Esophagus squamous epithelium (tissue), 5 donors: Measurements from ENCODE around the gene USH2A. TPM values are rescaled to one million over a fixed set of nuclear protein-coding genes. Genes with fewer than 3 reads are reported as not detected.

ENCODE experiments used
- DNase-seq: peaks from one replicate; lab custom pipeline; 2025; lab: John Stamatoyannopoulos, UW
- H3K27ac ChIP-seq, 4 donors: fragments of 200-600 bp; sonication (generic); one replicate each; pipeline ENCODE4 v1.5.1; 2016 to 2019; ENCODE audit warnings: mild to moderate bottlenecking in 1 of 4
- H3K27me3 ChIP-seq, 4 donors: fragments of 200-600 bp; sonication (generic); 1 replicate in 3 of 4; 2 replicates in 1 of 4; pipeline versions ENCODE4 v1.5.1 to v1.6.0; 2017 to 2021; ENCODE audit warnings: antibody characterized with exemption in 1 of 4
- H3K36me3 ChIP-seq, 3 donors: fragments of 200-600 bp; sonication (generic); one replicate each; pipeline ENCODE4 v1.5.1; 2016 to 2019
- H3K4me1 ChIP-seq, 3 donors: fragments of 200-600 bp; sonication (generic); one replicate each; pipeline ENCODE4 v1.5.1; 2017 to 2019
- H3K4me3 ChIP-seq, 4 donors: fragments of 200-600 bp; sonication (generic); 1 replicate in 3 of 4; 2 replicates in 1 of 4; pipeline ENCODE4 v1.5.1; 2016 to 2019; ENCODE audit warnings: mild to moderate bottlenecking in 2 of 4, moderate library complexity in 1 of 4
- H3K9me3 ChIP-seq, 3 donors: fragments of 200-600 bp; sonication (generic); one replicate each; pipeline ENCODE4 v1.5.1; 2016 to 2019
- POLR2A ChIP-seq, 4 donors: fragments of 450-650 bp; IDR thresholded peaks; one replicate each; pipeline ENCODE4 v1.6.1; 2017; ENCODE audit warnings: antibody characterized with exemption in 4 of 4, mild to moderate bottlenecking in 4 of 4, moderate library complexity in 3 of 4
- WGBS, 2 donors: methylation state at CpG; one replicate each; pipeline ENCODE4 v1.1.5; 2018; 5-methylcytosine and 5-hydroxymethylcytosine counted together
- intact Hi-C: fragments of 100-400 bp; cut with DNase I; formaldehyde crosslinking; loops from one replicate; pipeline ENCODE4 v1.15.0; 2022
- total RNA-seq, 4 donors: library from RNA; depleted of rRNA; stranded (reverse); fragments of >200 nt; gene quantifications; one replicate each; pipeline ENCODE4 v1.1.0, GENCODE V29; 2016
- TF ChIP-seq, protein P1 (sequence below), 6 experiments: fragments of 450-650 bp in 4 of 6; fragments of 200-600 bp in 2 of 6; sonication (generic) in 2 of 6; IDR thresholded peaks; one replicate each; pipeline ENCODE4 v1.5.1; 2016 to 2019; ENCODE audit warnings: antibody characterized with exemption in 6 of 6, mild to moderate bottlenecking in 4 of 6, moderate library complexity in 4 of 6
- donor health status: DM: yes; HTN: yes; CAD: no.

USH2A gene, protein sequence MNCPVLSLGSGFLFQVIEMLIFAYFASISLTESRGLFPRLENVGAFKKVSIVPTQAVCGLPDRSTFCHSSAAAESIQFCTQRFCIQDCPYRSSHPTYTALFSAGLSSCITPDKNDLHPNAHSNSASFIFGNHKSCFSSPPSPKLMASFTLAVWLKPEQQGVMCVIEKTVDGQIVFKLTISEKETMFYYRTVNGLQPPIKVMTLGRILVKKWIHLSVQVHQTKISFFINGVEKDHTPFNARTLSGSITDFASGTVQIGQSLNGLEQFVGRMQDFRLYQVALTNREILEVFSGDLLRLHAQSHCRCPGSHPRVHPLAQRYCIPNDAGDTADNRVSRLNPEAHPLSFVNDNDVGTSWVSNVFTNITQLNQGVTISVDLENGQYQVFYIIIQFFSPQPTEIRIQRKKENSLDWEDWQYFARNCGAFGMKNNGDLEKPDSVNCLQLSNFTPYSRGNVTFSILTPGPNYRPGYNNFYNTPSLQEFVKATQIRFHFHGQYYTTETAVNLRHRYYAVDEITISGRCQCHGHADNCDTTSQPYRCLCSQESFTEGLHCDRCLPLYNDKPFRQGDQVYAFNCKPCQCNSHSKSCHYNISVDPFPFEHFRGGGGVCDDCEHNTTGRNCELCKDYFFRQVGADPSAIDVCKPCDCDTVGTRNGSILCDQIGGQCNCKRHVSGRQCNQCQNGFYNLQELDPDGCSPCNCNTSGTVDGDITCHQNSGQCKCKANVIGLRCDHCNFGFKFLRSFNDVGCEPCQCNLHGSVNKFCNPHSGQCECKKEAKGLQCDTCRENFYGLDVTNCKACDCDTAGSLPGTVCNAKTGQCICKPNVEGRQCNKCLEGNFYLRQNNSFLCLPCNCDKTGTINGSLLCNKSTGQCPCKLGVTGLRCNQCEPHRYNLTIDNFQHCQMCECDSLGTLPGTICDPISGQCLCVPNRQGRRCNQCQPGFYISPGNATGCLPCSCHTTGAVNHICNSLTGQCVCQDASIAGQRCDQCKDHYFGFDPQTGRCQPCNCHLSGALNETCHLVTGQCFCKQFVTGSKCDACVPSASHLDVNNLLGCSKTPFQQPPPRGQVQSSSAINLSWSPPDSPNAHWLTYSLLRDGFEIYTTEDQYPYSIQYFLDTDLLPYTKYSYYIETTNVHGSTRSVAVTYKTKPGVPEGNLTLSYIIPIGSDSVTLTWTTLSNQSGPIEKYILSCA (N-terminal part only)
- under 1 TPM in 1 of 4 donors, not detected in 3; under 0.01 TPM for total RNA-seq

DNA sequence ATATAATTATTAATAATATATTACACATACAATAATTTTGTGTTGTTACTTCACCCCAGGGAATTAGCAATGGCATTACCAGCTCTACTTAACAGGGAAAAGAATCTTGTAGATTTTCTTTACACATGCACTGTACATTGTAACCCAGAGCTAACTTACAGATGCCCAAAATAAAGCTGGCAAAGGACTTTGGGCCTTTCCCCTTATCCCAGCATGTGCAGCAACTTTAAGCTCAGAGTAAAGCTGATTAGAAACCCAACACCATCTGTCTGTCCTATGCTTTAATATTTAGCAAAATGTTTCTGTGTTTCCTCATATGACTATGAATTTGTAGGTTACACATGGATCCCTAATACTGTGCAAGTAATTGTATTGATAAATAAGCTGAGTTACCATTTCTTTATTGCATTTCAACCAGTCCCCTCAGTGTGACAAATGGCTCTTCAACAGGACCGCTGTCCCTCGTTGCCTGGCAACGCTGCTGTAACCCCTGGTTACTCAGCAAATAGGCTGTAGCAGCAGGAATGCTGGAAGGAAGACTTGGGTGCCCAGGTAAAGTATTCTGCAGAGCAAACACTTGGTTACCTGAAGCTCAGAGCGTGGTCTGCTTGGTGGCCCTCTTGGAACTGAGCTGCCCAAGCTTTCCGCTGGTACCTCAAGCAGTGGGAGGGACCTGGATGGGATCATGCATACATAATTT, at the start of gene USH2A:
Gene USH2A, minus strand, starts transcription at position 628 of the 700 bp plus-strand sequence. CDS start 1,112 bp downstream, outside the sequence.
- 51 to 65% methylated on average over 5 of the region's 5 CpGs for WGBS, 2 donors
- TF ChIP-seq, protein P1, sequence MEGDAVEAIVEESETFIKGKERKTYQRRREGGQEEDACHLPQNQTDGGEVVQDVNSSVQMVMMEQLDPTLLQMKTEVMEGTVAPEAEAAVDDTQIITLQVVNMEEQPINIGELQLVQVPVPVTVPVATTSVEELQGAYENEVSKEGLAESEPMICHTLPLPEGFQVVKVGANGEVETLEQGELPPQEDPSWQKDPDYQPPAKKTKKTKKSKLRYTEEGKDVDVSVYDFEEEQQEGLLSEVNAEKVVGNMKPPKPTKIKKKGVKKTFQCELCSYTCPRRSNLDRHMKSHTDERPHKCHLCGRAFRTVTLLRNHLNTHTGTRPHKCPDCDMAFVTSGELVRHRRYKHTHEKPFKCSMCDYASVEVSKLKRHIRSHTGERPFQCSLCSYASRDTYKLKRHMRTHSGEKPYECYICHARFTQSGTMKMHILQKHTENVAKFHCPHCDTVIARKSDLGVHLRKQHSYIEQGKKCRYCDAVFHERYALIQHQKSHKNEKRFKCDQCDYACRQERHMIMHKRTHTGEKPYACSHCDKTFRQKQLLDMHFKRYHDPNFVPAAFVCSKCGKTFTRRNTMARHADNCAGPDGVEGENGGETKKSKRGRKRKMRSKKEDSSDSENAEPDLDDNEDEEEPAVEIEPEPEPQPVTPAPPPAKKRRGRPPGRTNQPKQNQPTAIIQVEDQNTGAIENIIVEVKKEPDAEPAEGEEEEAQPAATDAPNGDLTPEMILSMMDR (IDR thresholded peaks at IDR 0.05), result no peak
- no peak for DNase-seq

DNA sequence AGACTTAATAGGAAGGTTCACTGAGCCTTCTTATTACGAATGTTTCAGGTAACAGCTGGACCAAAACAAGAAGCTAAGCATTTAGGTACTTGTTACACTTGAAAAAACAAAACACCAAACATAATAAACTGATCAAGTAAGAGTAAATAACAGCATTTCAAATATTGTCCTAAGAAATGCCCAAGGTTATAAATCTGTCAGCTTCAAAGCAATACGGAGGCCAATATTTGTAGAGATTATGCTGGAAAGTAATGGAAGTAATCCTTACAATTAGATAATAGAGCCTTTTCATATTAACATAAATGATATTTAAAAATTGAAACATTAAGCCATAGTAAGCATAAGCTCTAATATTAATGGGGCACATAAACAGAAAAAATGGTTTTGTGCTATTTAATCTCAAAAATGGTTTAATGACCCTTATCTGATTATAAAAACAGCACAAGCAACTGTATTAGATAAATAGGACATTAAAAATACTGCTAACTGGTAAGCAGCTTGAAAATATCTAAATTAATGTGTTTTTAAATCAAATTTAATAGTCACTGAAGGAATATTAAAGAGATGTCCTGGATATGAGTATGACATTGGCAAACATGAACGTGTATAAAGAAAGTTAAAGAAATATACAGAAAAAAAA, 43.0 kb upstream of the USH2A start:
- Histone ChIP-seq H3K4me3 (no peak overlapping the region), H3K9me3 (no peaks in the 10 kb centered on the region), H3K36me3 (no peaks in the 10 kb centered on the region), H3K4me1 (no peaks in the 10 kb centered on the region), H3K27ac (no peak overlapping the region), H3K27me3 (no peaks in the 10 kb centered on the region)
- 41 to 63% methylated on average over 3 of the region's 3 CpGs for WGBS, 2 donors
- TF ChIP-seq, protein P1 (IDR thresholded peaks at IDR 0.05), result no peak
- no peak for TF ChIP-seq POLR2A (IDR thresholded peaks at IDR 0.05)
- intact Hi-C loops, result no loop called here
- no peak for DNase-seq

More for the DNA sequence above, at the start of gene USH2A:
- H3K27ac ChIP-seq, result no peak within 1 kb of the TSS
- no peaks in the 10 kb centered on the region for H3K36me3 ChIP-seq
- no peaks in the 10 kb centered on the region for H3K27me3 ChIP-seq
- no peaks in the 10 kb centered on the region for H3K4me1 ChIP-seq
- no peaks in the 10 kb centered on the region for H3K9me3 ChIP-seq
- no peak within 1 kb of the TSS for H3K4me3 ChIP-seq
- intact Hi-C loops, result no loop called here

DNA sequence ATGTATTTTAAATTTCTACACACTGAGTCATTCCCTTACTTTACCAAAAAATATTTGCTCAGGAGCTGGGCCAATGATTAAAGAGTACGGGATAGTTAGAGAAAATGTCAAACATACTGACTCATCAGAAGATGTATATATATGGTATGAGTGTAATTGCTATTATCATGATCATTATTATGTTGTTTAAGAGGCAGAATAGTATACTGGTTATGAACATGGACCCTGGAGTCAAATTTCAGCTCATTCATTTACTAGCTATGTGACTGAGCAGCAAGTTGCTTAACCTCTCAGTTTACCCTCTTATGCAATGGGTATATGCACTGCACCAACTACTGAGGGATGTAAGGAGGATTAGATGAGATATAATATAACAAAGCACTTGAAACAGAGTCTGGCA, 41.2 kb upstream of the USH2A start:
- no peak overlapping the region for H3K4me3 ChIP-seq
- no peaks in the 10 kb centered on the region for H3K27me3 ChIP-seq
- WGBS, 2 donors, result 26 to 43% methylated on average over 1 of the region's 1 CpG
- intact Hi-C loops, result no loop called here
- no peaks in the 10 kb centered on the region for H3K36me3 ChIP-seq
- TF ChIP-seq, protein P1 (IDR thresholded peaks at IDR 0.05), result no peak
- no peak for TF ChIP-seq POLR2A (IDR thresholded peaks at IDR 0.05)
- no peaks in the 10 kb centered on the region for H3K9me3 ChIP-seq
- no peaks in the 10 kb centered on the region for H3K4me1 ChIP-seq
- no peak overlapping the region for H3K27ac ChIP-seq
- no peak for DNase-seq

DNA sequence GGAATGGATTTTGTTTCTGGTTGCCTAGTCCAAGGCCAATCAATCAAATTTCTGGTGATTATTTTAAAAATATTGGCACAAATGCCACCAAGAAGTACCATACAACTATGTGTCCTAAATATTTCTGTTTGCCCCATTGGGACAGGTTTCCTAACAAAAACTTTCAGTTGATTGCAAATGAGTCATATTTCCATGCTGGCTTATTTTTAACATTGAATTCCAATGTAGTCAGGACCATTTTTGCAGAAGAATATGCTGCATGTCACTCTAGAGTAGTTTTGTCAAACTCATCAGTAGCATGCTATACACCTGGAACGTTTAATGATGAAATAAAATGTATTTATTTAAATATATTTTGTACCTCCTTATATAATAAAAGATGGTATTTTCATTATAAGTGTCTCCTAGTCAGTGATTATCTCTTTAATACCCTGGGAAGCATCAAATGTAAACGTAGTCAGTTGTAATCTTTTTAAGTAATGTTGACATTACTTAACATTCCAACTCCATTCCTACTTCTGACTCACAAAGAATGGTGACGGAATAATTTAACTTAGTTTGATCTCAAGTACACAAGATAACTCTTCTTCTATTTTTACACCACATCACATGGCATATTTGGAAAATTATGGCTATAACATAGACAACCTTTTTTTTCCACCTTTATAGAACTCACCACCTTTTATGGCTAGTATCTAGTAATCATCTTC, 39.0 kb upstream of the USH2A start:
- 32 to 38% methylated on average over 3 of the region's 3 CpGs for WGBS, 2 donors

More for the DNA sequence above, 39.0 kb upstream of the USH2A start:
- H3K27me3 ChIP-seq, result no peaks in the 10 kb centered on the region
- no peaks in the 10 kb centered on the region for H3K4me1 ChIP-seq
- no peaks in the 10 kb centered on the region for H3K36me3 ChIP-seq
- DNase-seq, result no peak
- no peak overlapping the region for H3K27ac ChIP-seq
- no peaks in the 10 kb centered on the region for H3K9me3 ChIP-seq
- no peak overlapping the region for H3K4me3 ChIP-seq
- intact Hi-C loops, result no loop called here
- no peak for TF ChIP-seq POLR2A (IDR thresholded peaks at IDR 0.05)
- TF ChIP-seq, protein P1 (IDR thresholded peaks at IDR 0.05), result no peak
